ENCODE data around the gene CCDC87.

The CCDC87 gene

DNA sequence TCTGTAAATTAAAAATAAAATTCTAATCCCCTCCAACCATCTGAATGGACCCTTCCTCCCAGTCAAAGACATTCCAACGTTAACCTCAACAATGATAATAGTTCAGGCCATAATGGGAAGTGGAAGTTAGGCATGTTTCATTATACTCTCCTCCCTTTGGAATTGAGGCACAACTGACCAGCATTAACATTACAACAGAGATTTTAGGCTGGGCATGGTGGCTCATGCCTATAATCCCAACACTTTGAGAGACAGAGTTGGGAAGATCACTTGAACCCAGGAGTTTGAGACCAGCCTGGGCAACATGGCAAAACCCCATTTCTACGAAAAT is 22.0 kb downstream of the CCDC87 start:
- no peak for DNase-seq

DNA sequence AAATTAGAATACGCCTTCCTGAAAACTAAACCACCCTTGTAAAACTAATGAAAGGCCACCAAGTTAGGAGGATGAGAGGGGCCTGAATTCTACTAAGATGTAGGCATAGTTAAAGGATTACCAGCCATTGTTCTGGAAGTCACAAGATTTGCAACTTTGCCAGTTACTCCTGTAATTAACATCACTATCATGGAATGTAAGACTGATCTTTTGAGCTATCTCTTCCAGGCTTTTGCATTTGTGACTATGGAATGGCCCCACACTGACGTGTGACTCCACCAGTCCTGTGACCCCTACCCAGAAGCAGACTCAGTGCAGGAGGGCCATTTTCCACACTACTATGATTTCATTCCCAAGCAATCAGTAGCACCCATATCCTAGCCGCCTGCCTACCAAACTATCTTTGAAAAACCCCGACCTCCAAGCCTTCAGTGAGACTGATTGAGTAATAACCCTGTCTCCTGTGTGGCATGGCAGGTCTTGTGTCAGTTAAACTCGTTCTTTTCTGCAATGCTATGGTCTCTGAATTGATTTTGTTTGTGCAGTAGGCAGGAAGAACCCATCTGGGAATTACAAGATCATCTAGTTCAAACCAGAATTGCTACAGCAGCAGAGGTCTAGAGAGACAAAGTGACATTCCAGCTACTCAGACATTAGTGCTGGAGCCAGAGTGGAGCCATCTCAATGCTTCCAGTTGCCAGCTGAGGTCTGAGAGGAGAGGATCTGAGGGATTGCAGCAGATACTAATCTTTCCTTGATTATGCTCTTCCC is 22.6 kb downstream of the CCDC87 start:
- DNase-seq, result no peak

DNA sequence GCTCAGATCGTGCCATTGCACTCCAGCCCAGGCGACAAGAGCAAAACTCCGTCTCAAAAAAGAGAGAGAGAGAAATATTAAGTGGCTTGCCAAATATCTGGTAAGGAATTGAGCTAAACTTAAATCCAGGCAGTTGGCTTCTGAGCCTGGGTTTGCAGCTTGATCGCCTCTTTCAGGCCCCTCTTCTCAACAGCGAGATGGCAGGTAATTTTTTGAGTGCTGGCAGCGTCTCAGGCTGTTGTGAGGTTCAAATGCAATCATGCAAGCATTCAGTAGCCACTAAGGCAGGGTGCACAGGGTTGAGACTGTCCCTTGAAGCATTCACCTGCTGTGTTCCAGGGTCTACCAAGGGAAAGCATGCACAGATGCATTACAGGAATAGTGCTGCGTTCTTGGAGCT is 23.8 kb downstream of the CCDC87 start:
- DNase-seq, result no peak

DNA sequence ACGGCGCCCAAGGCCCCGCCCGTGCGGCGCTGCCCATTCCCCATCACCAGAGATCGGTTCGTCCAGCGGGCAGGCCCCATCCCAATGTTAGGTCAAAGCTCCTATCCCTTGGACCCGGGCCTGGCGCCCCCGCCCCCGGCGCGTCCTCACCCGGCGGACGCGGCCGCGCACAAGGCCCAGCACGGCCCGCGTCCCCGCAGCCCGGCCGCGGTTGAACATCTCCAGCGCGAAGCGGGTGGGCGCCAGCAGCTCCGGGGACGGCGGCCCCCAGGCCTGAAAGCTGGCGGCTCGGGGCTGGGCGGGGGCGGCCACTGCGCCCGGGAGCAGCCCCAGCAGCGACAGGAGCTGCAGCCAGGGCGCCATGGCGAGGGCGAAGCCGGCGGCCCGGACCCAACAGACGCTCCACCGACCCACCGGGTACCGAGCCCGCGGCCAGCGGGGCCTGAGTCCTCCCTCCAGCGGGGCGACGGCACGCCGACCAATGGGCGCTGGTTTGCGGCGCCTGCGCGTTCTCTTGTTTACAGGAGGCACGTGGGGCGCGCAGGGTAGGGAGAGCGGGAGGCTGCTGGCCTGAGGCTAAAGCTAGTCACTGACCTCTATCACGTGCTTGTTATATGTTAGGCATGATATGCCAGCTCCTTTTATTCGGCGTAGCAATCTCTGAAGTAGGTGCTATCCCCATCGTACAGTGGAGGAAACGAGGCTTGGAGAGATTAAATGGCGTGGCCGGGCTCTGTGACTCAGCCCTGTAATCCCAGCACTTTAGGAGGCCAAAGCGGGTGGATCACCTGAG is 24.5 kb downstream of the CCDC87 start, which contains the start of gene CTSF:
CTSF (minus strand) TSS at position 483 of the 793 bp plus-strand sequence; CDS start at position 363, 120 bp downstream.
- peak; percentile 73 for DNase-seq

DNA sequence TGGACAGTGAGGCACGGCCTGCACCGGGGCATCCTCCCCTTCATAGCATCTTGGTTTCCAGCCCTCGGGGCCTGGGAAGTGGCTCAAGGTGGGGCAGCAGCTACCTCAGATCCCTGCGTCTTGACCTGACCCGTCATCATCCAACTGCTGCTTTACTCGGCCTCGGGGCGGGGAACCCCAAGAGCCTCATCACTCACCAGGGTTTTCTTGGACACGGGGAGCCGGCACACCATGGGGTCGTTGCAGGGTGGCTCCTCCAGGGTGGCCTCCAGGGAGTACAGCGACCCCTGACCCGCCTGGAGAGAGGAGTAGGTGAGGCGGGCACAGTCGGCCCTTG is 25.1 kb downstream of the CCDC87 start:
- no peak for DNase-seq

DNA sequence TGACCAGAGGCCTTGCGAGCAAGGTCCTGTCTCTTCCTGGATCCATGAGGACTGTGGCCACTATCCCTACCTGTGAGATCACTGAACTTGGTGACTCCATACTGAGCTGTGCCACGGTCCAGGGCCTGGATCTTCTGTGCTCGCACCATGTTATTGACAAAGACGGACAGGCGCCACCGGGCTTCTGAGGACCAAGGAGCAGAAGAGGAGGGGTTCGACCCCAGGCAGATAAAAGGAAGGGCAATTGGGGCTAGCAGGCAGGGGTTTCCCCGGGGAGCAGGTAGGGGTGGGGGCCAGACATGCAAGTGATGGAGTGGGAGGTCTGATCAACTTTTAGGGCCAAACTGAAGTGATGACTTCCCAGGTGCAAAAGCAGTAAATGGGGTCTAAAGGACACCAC is 26.6 kb downstream of the CCDC87 start:
- no peak for DNase-seq

DNA sequence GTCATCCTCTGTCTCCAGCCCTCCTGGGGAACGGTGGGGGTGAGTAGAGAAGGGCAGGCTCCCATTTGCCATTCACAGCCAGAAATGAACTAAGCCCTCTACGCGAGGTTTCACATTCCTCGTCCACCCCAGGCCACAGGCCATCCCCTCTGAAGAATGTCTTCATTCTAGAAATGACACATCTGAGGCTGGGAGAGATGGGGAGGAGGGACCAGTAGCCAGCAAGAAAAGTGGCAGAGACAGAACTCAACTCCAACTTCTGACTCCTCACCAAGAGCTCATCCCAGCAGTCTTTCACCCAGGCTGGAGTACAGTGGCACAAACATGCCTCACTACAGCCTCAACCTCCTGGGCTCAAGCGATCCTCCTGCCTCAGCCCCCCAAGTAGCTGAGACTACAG is 27.9 kb downstream of the CCDC87 start:
- DNase-seq, result no peak

DNA sequence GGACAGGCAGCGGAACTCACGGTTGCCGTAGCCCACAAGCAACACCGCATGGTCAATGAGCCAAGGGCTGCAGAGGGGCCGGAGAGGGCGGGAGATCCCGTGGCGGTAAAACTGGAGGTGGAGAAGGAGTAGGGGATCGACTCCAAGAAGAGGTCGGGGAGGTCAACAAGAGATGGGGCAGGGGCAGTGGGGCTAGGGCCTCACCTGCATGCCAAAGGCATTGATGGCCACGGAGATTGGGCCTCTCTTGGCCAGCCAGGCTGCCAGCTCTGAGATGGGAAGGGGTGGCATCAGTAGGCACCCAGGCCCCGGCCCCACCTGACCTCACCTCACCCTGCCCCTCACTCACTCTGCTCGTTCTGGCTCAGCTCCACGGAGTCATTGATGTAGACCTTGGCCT is 28.3 kb downstream of the CCDC87 start:
- no peak for DNase-seq

DNA sequence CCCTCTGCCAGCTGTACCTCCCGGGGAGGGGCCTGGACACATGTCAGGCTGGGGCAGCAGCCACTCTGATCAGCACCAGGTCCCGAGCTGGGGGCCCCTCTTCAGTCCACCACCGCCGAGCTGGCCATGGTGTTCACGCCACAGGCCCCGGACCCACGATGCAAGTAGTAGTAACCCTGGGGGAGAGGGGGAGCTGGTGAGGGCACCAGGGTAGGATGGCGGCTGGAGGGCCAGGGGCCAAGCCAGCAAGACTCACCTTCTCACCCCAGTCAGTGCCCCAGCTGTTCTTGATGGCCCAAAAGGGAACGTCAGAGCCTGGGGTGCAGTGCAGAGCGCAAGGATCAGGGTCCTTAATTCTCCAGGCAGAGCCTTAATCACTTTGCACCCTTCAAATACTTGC is 29.0 kb downstream of the CCDC87 start:
- no peak for DNase-seq

DNA sequence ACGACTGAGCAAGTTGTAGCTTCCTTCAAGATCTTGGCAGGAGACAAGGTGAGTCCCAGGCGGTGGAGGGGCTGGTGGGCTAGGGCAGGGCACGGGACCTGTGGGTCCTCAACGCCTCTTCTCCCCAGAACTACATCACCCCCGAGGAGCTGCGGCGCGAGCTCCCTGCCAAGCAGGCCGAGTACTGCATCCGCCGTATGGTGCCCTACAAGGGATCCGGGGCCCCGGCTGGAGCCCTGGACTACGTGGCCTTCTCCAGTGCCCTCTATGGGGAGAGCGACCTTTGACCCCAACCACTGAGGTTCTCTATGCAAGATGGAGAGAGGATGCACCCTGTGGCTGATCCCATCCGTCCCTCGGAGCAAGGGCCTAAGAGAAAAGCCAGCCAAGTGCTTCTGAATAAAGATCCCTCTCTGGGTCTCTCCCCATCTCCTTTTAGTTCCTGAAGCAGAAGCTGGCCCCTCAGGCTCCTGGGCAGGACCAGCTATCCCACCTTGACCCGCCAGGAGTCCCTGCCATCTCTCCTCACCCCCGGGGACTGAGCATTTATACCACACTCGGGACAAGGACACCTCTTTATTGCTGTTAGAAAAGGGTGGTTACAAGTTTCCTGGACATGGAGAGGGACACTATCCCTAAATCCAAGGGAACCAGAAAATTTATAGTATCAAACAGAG is 29.8 kb downstream of the CCDC87 start:
- DNase-seq, result no peak

DNA sequence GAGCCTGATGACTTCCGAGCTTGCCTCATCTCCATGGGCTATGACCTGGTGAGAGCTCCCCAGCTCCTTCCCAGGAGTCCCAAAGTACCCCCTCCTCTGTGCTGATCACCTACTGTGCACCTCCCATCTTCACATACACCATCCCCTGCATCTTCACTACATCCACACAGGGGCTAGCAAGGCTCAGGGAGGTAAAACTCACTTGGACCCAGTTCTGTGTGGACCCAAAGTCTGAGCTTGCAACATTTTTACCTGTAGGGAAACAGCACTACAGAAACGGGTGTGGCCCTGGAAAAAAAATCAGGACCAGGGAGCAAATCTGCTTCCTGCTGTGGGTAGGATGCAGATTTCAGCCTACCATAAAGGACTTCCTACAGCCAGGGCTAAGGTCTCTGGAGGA is 30.6 kb downstream of the CCDC87 start:
- no peak for DNase-seq

DNA sequence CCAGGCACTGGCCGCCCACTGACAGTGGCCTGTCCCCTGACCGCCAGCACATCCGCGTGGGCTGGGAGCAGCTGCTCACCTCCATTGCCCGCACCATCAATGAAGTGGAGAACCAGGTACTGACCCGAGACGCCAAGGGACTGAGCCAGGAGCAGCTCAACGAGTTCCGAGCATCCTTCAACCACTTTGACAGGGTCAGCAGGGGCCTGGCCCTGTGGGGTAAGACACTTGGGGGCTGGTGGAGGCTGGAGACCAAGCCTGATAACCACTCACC is 31.0 kb downstream of the CCDC87 start:
- no peak for DNase-seq

DNA sequence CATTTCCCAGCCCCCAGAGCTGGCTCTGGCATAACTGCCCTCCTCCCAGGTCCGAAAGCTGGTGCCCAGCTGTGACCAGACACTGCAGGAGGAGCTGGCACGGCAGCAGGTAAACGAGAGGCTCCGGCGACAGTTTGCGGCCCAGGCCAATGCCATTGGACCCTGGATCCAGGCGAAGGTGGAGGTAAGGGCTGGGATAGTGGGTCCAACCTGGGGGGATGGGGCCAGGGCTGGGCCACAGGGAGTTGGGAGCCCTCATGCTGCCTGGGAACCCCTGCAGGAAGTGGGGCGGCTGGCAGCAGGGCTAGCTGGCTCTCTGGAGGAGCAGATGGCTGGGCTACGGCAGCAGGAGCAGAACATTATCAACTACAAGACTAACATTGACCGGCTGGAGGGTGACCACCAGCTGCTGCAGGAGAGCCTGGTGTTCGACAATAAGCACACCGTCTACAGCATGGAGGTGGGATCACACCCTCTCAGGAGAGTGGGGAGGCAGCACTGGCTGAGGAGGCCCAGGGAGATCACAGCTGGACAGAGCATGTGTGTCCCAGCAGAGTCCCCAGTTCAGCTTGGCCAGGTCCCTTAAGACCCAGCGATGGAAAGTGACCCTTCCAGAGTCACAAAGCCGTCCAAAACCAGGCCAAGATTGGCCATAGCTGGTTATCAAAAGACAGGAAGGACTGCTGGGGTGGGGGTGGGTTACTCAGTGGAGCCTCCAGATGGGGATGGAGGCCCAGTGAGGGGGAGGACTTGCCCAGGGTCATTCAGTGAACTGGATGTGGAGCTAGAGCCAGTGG is 31.5 kb downstream of the CCDC87 start:
- no peak for DNase-seq

DNA sequence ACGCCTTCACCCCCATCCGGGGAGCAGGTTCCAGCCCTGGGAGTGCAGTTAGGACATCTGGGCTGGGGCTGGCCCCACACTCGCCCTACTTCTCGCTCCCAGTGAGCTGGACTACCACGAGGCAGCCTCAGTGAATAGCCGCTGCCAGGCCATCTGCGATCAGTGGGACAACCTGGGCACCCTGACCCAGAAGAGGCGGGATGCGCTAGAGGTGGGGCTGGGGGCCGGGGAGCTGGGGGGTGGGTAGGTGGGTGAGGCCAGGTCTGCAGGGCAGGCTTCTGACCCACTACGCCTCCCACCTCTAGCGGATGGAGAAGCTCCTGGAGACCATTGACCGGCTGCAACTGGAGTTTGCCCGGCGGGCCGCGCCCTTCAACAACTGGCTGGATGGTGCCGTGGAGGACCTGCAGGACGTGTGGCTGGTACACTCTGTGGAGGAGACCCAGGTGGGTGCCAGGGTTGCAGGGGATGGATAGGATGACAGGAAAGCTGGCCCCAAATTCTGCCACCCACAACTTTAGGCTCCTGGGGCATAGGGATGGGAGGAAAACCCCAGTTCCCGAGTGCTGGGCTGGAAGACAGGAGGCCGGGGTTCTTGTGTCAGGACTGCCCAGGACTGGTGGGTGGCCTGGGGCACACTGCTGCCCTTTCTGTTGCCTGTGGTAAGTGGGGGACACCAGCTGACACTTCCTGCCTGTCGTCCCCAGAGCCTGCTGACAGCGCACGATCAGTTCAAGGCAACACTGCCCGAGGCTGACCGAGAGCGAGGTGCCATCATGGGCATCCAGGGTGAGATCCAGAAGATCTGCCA is 32.8 kb downstream of the CCDC87 start:
- DNase-seq, result no peak

DNA sequence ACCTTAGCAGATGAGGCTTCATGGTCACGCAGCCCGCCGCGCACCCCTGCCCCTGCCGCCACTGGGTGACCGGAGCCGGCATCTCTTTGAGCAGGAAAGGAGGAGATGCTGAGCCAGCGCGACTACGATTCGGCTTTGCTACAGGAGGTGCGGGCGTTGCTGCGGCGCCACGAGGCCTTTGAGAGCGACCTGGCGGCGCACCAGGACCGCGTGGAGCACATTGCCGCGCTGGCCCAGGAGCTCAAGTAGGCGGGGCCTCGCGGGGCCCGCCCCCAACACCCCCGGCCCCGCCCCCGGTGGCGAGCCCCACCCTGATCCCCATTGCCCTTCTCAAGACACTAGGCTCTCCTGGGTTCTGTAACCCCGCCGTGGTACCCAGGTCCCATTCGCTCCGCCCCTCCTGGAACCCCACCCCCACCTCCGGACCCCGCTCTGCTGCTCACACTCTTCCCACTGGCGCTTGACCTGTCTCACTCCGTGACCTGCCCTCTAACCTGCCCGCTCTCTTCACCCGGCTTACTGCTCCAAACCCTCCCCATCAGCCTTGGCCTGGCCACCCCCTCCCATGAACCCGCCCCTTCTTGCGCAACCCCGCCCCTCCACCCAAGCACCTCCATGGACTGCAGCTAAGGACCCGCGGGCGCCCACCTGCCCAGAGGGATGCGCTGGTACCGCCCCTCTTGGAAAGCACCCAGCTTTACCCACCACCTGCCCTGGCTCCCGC is 33.6 kb downstream of the CCDC87 start:
- DNase-seq, result peak; percentile 38

DNA sequence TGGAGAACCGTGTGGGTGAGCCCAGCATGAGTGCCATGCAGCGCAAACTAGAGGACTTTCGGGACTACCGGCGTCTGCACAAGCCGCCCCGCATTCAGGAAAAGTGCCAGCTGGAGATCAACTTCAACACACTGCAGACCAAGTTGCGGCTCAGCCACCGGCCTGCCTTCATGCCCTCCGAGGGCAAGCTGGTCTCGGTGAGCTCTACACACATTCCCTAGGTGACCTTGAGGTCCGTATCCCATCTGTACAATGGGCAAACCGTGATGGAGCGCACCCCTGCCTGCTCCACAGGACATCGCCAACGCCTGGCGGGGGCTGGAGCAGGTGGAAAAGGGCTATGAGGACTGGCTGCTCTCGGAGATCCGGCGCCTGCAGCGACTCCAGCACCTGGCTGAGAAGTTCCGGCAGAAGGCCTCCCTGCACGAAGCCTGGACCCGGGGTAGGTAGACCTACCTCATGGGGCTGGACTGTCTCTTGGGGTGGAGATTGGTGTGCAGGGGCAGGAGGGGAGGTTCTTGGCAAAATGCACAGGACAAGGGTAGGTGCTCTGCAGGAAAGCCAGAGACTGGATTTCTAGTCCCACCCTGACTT is 35.0 kb downstream of the CCDC87 start:
- no peak for DNase-seq

DNA sequence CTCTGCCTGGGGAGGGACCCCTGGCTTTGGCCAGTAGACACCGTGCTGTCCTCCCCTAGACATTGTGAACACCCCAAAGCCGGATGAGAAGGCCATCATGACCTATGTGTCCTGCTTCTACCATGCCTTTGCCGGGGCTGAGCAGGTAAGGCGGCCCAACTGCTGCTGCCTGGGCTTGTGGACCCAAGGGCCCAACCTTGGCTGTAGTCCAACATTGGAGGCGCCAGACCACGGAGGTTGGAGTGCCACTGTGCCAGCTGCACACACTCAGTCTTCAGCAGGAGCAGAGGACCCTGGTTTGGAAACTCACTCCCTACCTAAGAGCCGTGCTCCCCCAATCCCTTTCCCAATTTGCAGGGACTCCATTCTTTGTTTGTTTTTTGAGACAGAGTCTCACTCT is 36.8 kb downstream of the CCDC87 start:
- no peak for DNase-seq

DNA sequence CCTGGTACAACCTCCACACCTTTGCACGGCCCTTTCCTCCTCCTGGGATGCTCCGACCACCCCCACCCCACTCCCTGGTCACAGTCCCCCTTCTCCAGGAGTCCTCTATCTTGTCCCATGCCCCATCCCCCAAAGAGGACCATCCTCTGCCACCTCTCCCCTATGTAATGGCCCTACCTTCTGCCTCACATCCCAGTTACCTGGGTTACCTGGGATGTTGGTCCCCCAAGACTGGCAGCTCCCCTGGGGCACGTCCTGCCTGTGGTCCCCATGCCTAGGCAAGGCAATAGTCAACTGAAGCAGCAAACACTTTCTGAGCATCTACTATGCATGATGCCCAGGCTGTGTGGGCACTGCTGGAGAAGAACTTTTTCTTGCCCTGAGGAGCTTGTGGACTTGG is 37.4 kb downstream of the CCDC87 start:
- no peak for DNase-seq

DNA sequence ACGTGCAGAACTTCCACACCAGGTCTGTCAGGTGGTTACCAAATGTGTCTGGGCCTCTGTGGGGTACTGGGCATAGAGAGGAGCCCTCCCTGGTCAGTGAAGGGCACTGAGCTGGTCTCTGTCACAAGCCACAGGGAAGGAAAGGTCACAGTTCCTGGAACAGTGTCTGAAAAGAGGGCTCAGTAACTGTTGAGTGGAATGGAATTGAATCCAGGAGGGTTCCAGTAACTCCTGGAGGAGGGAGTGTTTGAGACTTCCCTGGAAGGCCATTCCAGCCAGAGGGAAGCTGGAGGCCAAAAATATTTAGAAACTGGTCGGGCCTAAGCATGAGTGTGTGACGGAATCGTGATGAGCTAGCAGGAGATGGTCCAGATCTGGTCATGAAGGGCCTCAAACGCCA is 38.3 kb downstream of the CCDC87 start:
- no peak for DNase-seq

DNA sequence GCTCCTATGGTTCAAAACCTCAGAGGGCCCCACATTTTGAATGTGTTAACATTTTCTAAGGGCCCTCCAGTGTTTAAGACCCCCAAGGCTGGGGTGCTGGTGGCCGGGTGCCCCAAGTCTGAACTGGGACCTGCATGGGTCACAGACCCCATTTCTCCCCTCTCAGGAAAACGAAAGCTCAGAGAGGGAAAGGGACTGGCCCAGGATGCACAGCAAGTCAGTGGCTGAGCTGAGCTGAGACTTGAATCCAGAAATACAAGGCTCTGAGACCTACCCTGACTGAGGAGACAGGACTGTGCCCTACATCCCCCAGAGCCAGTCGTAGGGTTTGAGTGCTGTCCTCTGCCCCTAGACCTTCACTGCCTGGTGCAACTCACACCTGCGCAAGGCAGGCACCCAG is 42.0 kb downstream of the CCDC87 start:
- no peak for DNase-seq

DNA sequence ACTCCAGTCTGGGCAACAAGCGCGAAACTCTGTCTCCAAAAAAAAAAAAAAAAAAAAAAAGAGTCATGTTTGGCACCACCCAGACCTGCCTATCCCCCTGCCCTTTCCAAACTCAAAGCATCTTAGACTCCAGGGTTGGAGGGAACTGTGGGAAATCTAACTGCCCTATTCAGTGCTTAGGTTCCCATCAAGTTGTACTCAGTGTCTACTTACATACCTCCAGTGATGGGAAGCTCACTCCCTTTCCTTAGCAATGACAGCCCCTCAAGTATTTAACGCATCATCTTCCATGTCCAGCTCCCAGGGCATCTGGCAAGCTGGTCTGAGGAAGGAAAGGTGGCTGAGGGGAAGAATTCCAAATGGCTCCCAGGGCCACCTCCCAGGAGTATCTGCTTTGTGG is 43.2 kb downstream of the CCDC87 start:
- DNase-seq, result no peak

All from CD4-positive, alpha-beta T cell treated with Interferon gamma for 1 hour (primary cell).